Non-pigmented ciliary epithelial cell (primary cell): ENCODE results near the gene TBXA2R.
A peak's percentile ranks its signal among the peaks of the same experiment; 100 is the strongest.
"Not testable (repeated sequence)": the region's sequence is repeated elsewhere in the genome, so short reads cannot be mapped to it uniquely, and the experiment has no call there.

Experiments
- DNase-seq: peaks from one replicate; pipeline ENCODE4 v3.0.0-alpha.2; 2010; ENCODE audit warnings: low read depth

TBXA2R gene

GRCh38 chr19:3605361-3605760 lies 1.3 kb downstream of the TBXA2R start:
- DNase-seq: no peak

GRCh38 chr19:3604987-3605343 lies 1.7 kb downstream of the TBXA2R start:
- no peak for DNase-seq

- no peak for DNase-seq
Observed at GRCh38 chr19:3604227-3604986, 2.3 kb downstream of the TBXA2R start.

GRCh38 chr19:3603121-3603811 lies 3.4 kb downstream of the TBXA2R start:
- DNase-seq: no peak

- no peak for DNase-seq
Observed at GRCh38 chr19:3601021-3601420, 5.7 kb downstream of the TBXA2R start.

- DNase-seq: no peak
Observed at GRCh38 chr19:3599776-3600187, 6.9 kb downstream of the TBXA2R start.

- no peak for DNase-seq
Observed at GRCh38 chr19:3595521-3596061, 11.1 kb downstream of the TBXA2R start.

- DNase-seq: no peak
Observed at GRCh38 chr19:3593156-3593555, 13.5 kb downstream of the TBXA2R start.

GRCh38 chr19:3591876-3592613 lies 14.6 kb downstream of the TBXA2R start:
- no peak for DNase-seq

GRCh38 chr19:3590991-3591659 lies 15.6 kb downstream of the TBXA2R start:
- DNase-seq: no peak

GRCh38 chr19:3589949-3590348 lies 16.7 kb downstream of the TBXA2R start:
- DNase-seq: no peak

- DNase-seq: no peak
Observed at GRCh38 chr19:3589439-3589838, 17.2 kb downstream of the TBXA2R start.

- no peak for DNase-seq
Observed at GRCh38 chr19:3586707-3587346, 19.8 kb downstream of the TBXA2R start.

- DNase-seq: no peak
Observed at GRCh38 chr19:3586127-3586626, 20.5 kb downstream of the TBXA2R start.

- no peak for DNase-seq
Observed at GRCh38 chr19:3585301-3586126, 21.2 kb downstream of the TBXA2R start, which contains the start of gene GIPC3. Gene GIPC3 (plus strand): TSS chr19:3585478. CDS start chr19:3585598, 120 bp downstream.

GRCh38 chr19:3584036-3584802 lies 22.5 kb downstream of the TBXA2R start:
- not testable (repeated sequence) for DNase-seq

GRCh38 chr19:3581792-3582191 lies 24.9 kb downstream of the TBXA2R start:
- not testable (repeated sequence) for DNase-seq

GRCh38 chr19:3580156-3580934 lies 26.3 kb downstream of the TBXA2R start:
- DNase-seq: peak; percentile 83

GRCh38 chr19:3578390-3578789 lies 28.3 kb downstream of the TBXA2R start:
- no peak for DNase-seq
